ENCODE data around the gene LYPD5.

DNA sequence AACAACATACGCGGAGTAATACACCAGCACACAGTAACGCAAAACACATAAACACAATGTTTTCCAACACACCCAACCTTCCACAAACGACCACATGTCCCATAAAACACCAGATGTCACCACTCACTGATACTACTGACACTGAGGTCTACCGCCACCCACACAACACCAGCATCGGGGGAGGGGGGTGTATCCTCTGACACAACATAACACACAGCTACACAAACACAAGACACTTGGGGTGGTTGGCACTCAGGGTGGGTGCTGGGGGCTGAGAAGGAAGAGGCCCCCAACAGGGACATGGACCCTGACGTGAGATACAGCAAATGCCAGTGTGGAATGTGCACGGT is 20.0 kb downstream of the LYPD5 start:
- TF ChIP-seq, protein P1, sequence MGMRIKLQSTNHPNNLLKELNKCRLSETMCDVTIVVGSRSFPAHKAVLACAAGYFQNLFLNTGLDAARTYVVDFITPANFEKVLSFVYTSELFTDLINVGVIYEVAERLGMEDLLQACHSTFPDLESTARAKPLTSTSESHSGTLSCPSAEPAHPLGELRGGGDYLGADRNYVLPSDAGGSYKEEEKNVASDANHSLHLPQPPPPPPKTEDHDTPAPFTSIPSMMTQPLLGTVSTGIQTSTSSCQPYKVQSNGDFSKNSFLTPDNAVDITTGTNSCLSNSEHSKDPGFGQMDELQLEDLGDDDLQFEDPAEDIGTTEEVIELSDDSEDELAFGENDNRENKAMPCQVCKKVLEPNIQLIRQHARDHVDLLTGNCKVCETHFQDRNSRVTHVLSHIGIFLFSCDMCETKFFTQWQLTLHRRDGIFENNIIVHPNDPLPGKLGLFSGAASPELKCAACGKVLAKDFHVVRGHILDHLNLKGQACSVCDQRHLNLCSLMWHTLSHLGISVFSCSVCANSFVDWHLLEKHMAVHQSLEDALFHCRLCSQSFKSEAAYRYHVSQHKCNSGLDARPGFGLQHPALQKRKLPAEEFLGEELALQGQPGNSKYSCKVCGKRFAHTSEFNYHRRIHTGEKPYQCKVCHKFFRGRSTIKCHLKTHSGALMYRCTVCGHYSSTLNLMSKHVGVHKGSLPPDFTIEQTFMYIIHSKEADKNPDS (CRISPR knock-in tag; IDR thresholded peaks at IDR 0.05): no peak
- TF ChIP-seq HHEX (CRISPR knock-in tag; IDR thresholded peaks at IDR 0.05) (no peak), ZNF777 (CRISPR knock-in tag; IDR thresholded peaks at IDR 0.05) (no peak), EZH2 (conservative IDR thresholded peaks at IDR 0.05; ENCODE audit: low read depth, low read length) (no peak), ZNF652 (CRISPR knock-in tag; IDR thresholded peaks at IDR 0.05; ENCODE audit: borderline replicate concordance, low read depth) (no peak), ZNF780A (CRISPR knock-in tag; IDR thresholded peaks at IDR 0.05) (no peak), NCOA5 (CRISPR knock-in tag; IDR thresholded peaks at IDR 0.05) (no peak)
- TF ChIP-seq, protein P2, sequence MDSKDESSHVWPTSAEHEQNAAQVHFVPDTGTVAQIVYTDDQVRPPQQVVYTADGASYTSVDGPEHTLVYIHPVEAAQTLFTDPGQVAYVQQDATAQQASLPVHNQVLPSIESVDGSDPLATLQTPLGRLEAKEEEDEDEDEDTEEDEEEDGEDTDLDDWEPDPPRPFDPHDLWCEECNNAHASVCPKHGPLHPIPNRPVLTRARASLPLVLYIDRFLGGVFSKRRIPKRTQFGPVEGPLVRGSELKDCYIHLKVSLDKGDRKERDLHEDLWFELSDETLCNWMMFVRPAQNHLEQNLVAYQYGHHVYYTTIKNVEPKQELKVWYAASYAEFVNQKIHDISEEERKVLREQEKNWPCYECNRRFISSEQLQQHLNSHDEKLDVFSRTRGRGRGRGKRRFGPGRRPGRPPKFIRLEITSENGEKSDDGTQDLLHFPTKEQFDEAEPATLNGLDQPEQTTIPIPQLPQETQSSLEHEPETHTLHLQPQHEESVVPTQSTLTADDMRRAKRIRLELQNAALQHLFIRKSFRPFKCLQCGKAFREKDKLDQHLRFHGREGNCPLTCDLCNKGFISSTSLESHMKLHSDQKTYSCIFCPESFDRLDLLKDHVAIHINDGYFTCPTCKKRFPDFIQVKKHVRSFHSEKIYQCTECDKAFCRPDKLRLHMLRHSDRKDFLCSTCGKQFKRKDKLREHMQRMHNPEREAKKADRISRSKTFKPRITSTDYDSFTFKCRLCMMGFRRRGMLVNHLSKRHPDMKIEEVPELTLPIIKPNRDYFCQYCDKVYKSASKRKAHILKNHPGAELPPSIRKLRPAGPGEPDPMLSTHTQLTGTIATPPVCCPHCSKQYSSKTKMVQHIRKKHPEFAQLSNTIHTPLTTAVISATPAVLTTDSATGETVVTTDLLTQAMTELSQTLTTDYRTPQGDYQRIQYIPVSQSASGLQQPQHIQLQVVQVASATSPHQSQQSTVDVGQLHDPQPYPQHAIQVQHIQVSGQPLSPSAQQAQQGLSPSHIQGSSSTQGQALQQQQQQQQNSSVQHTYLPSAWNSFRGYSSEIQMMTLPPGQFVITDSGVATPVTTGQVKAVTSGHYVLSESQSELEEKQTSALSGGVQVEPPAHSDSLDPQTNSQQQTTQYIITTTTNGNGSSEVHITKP (CRISPR knock-in tag; IDR thresholded peaks at IDR 0.05; ENCODE audit: low read depth): no peak

Data from HepG2 (cell line).